B cell (primary cell): ENCODE measurements around the gene NR1H2. TPM values are rescaled to one million over a fixed set of nuclear protein-coding genes. Genes with fewer than 3 reads are reported as not detected.

Experiments
- ATAC-seq: fragments of 200-7000 bp; cut with Tn5 transposase; one replicate; pipeline ENCODE4 v1.10.0; 2021; ENCODE audit warnings: low read depth, mild to moderate bottlenecking, moderate number of reproducible peaks, moderate library complexity
- CTCF ChIA-PET: fragments of 350-600 bp; sonication (Branson Sonifier 250); formaldehyde crosslinking; loops from one replicate; lab custom pipeline; 2021; ENCODE audit warnings: antibody characterized with exemption, inconsistent platforms; lab: Charles Lee
- POLR2A ChIA-PET: fragments of 350-600 bp; sonication (Branson Sonifier 250); formaldehyde crosslinking; loops from one replicate; lab custom pipeline; 2021; ENCODE audit warnings: antibody characterized with exemption; lab: Charles Lee
- DNase-seq: peaks from one replicate; pipeline ENCODE4 v3.0.0; 2013
- H2AFZ ChIP-seq: 2 replicates; pipeline ENCODE4 v1.6.1; 2012; ENCODE audit warnings: mild to moderate bottlenecking, low read depth, low read length; ENCODE audit not compliant: insufficient read depth, poor library complexity, severe bottlenecking
- H3K27ac ChIP-seq, 2 donors: 1 replicate in 1 of 2; 2 replicates in 1 of 2; pipeline ENCODE4 v1.5.1; 2012 to 2013; ENCODE audit warnings: low read length in 2 of 2, mild to moderate bottlenecking in 2 of 2, moderate library complexity in 1 of 2
- H3K27me3 ChIP-seq, 4 experiments: fragments of 200-600 bp in 1 of 4; sonication (generic) in 1 of 4; replicated peaks in 1 of 4; 1 replicate in 2 of 4; 2 replicates in 2 of 4; pipeline versions ENCODE4 v1.6.1 to v1.7.0; 2013 to 2016; ENCODE audit warnings: low read length in 3 of 4, mild to moderate bottlenecking in 2 of 4, mixed read lengths in 1 of 4, moderate library complexity in 1 of 4; ENCODE audit not compliant: insufficient read depth in 4 of 4, control insufficient read depth in 3 of 4; ENCODE audit errors: control extremely low read depth in 1 of 4
- H3K36me3 ChIP-seq, 2 experiments: replicated peaks in 1 of 2; 1 replicate in 1 of 2; 2 replicates in 1 of 2; pipeline versions ENCODE4 v1.6.1 to v1.7.1; 2013; ENCODE audit warnings: low read length in 1 of 2; ENCODE audit not compliant: insufficient read depth in 2 of 2, control insufficient read depth in 1 of 2; ENCODE audit errors: control extremely low read depth in 1 of 2, extremely low read depth in 1 of 2
- H3K4me1 ChIP-seq, 2 donors: fragments of 200-600 bp in 1 of 2; sonication (generic) in 1 of 2; 1 replicate in 1 of 2; 2 replicates in 1 of 2; pipeline versions ENCODE4 v1.5.1 to v1.6.1; 2013 to 2017; ENCODE audit warnings: low read length in 2 of 2; ENCODE audit not compliant: control insufficient read depth in 2 of 2, insufficient read depth in 2 of 2
- H3K4me2 ChIP-seq: replicated peaks from 2 replicates; pipeline ENCODE3; 2012; ENCODE audit warnings: mild to moderate bottlenecking, low read depth, low read length; ENCODE audit not compliant: poor library complexity, severe bottlenecking
- H3K4me3 ChIP-seq, 5 experiments: fragments of 200-600 bp in 1 of 5; sonication (generic) in 1 of 5; 1 replicate in 3 of 5; 2 replicates in 2 of 5; pipeline versions ENCODE4 v1.5.1 to v1.7.0; 2011 to 2016; ENCODE audit warnings: low read length in 4 of 5, mild to moderate bottlenecking in 4 of 5, low read depth in 2 of 5, control low read depth in 1 of 5, moderate library complexity in 1 of 5; ENCODE audit not compliant: insufficient read depth in 1 of 5; ENCODE audit errors: control extremely low read depth in 1 of 5, extremely low read depth in 1 of 5
- H3K79me2 ChIP-seq: fragments of 200-600 bp; sonication (generic); one replicate; pipeline ENCODE4 v1.6.0; 2016; ENCODE audit warnings: low read length; ENCODE audit not compliant: control insufficient read depth, insufficient read depth
- H3K9ac ChIP-seq: fragments of 200-600 bp; sonication (generic); 2 replicates; pipeline ENCODE4 v1.6.1; 2017; ENCODE audit warnings: mild to moderate bottlenecking, low read length, moderate library complexity
- H3K9me3 ChIP-seq, 3 donors: one replicate each; pipeline versions ENCODE4 v1.6.1 to v1.7.1; 2013; ENCODE audit warnings: low read length in 2 of 3; ENCODE audit not compliant: control insufficient read depth in 2 of 3, insufficient read depth in 1 of 3; ENCODE audit errors: control extremely low read depth in 1 of 3
- H4K20me1 ChIP-seq: 2 replicates; pipeline ENCODE4 v1.6.0; 2012; ENCODE audit warnings: mild to moderate bottlenecking, low read length; ENCODE audit not compliant: insufficient read depth, control insufficient read depth, poor library complexity, severe bottlenecking
- H3K27ac Mint-ChIP-seq: one replicate; pipeline ENCODE4 v1.8.0; 2021; ENCODE audit warnings: mixed read lengths
- H3K27me3 Mint-ChIP-seq: one replicate; pipeline ENCODE4 v1.8.0; 2021; ENCODE audit warnings: mixed read lengths
- H3K4me1 Mint-ChIP-seq: one replicate; pipeline ENCODE4 v1.8.0; 2021; ENCODE audit warnings: mixed read lengths
- H3K4me3 Mint-ChIP-seq: one replicate; pipeline ENCODE4 v1.8.0; 2021; ENCODE audit warnings: mixed read lengths
- H3K9me3 Mint-ChIP-seq: one replicate; pipeline ENCODE4 v1.8.0; 2022; ENCODE audit warnings: mixed read lengths; ENCODE audit not compliant: insufficient read depth
- EZH2 ChIP-seq: IDR thresholded peaks from 2 replicates; pipeline ENCODE4 v1.6.1; 2012; ENCODE audit warnings: borderline replicate concordance, low read depth, mild to moderate bottlenecking, moderate library complexity, low read length; ENCODE audit not compliant: insufficient read depth, poor library complexity, severe bottlenecking
- WGBS: methylation state at CpG from one replicate; pipeline ENCODE4 v1.1.5; 2013; ENCODE audit warnings: missing lambda C conversion rate; ENCODE audit not compliant: insufficient coverage; 5-methylcytosine and 5-hydroxymethylcytosine counted together
- intact Hi-C: fragments of 100-400 bp; cut with micrococcal nuclease; formaldehyde crosslinking; loops from one replicate; pipeline ENCODE4 v1.10.0; 2022
- polyA plus RNA-seq: library from polyadenylated mRNA; depleted of rRNA; stranded (reverse); fragments of >200 nt; gene quantifications from 2 replicates; pipeline ENCODE4 v1.2.3, GENCODE V29; 2012
- total RNA-seq, 2 donors: library from RNA; stranded (reverse); fragments of 120-200 nt in 1 of 2; gene quantifications; 1 replicate in 1 of 2; 2 replicates in 1 of 2; pipeline versions ENCODE4 v1.2.3 to v1.2.4, GENCODE V29; 2013 to 2022
- TF ChIP-seq, protein P1 (sequence below): fragments of 200-600 bp; IDR thresholded peaks from one replicate; pipeline ENCODE4 v1.8.0; 2022; ENCODE audit warnings: antibody characterized with exemption, mild to moderate bottlenecking

The NR1H2 gene
- total and polyA plus RNA-seq, 2 donors (not counting 1 experiment from before 2014, with no cell fraction given), result 116 to 164 TPM

DNA sequence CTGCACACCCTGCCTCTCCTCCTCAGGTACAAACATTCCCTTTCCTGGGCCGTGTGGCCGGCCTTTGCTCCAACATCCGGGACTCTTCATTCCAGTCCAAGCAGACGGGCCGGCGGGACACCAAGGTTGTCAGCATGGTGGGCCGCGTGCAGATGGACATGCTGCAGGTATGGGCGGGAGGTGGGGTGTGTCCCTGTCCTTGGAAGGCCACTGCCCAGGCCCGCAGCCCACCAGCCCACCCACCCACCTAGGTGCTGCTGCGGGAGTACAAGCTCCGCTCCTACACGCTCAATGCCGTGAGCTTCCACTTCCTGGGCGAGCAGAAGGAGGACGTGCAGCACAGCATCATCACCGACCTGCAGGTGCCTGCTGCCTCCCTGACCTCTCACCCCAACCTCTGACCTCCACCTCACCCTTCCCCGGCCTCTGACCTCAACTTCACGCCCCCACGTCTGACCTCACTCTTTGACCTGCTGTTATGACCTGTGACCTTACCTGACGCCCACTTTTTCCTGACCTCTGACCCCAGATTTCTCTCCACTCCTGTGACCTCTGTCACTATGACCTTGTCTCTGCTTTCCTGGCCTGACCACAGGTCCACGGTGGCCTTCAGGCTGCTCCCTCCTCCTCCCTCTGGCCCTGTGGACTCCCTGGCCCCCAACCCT is 30.0 kb downstream of the NR1H2 start:
- no peaks in the 10 kb centered on the region for H3K27me3 ChIP-seq
- Mint-ChIP-seq H3K4me3 (no peak overlapping the region), H3K27ac (no peak overlapping the region), H3K27me3 (no peaks in the 10 kb centered on the region), H3K9me3 (no peaks in the 10 kb centered on the region), H3K4me1 (no peaks in the 10 kb centered on the region)
- TF ChIP-seq, protein P1, sequence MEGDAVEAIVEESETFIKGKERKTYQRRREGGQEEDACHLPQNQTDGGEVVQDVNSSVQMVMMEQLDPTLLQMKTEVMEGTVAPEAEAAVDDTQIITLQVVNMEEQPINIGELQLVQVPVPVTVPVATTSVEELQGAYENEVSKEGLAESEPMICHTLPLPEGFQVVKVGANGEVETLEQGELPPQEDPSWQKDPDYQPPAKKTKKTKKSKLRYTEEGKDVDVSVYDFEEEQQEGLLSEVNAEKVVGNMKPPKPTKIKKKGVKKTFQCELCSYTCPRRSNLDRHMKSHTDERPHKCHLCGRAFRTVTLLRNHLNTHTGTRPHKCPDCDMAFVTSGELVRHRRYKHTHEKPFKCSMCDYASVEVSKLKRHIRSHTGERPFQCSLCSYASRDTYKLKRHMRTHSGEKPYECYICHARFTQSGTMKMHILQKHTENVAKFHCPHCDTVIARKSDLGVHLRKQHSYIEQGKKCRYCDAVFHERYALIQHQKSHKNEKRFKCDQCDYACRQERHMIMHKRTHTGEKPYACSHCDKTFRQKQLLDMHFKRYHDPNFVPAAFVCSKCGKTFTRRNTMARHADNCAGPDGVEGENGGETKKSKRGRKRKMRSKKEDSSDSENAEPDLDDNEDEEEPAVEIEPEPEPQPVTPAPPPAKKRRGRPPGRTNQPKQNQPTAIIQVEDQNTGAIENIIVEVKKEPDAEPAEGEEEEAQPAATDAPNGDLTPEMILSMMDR, result no peak
- no peak for TF ChIP-seq EZH2
- no peaks in the 10 kb centered on the region for H3K9me3 ChIP-seq
- POLR2A ChIA-PET, result no interaction called here
- H3K4me3 ChIP-seq, result no peak overlapping the region
- WGBS, result 97% methylated on average over 16 of the region's 22 CpGs
- ATAC-seq, result no peak
- H3K36me3 ChIP-seq, result peaks cover 0 to 31% of the 10 kb centered on the region in 2 experiments
- H3K27ac ChIP-seq, result no peak overlapping the region
- no peak overlapping the region for H3K9ac ChIP-seq
- DNase-seq, result no peak
- intact Hi-C loops, result no loop called here
- no peaks in the 10 kb centered on the region for H4K20me1 ChIP-seq
- H2AFZ ChIP-seq, result no peak overlapping the region
- H3K4me2 ChIP-seq, result no peak overlapping the region
- CTCF ChIA-PET, result no interaction called here
- H3K4me1 ChIP-seq, result no peaks in the 10 kb centered on the region
- H3K79me2 ChIP-seq, result peaks cover 17% of the 10 kb centered on the region

DNA sequence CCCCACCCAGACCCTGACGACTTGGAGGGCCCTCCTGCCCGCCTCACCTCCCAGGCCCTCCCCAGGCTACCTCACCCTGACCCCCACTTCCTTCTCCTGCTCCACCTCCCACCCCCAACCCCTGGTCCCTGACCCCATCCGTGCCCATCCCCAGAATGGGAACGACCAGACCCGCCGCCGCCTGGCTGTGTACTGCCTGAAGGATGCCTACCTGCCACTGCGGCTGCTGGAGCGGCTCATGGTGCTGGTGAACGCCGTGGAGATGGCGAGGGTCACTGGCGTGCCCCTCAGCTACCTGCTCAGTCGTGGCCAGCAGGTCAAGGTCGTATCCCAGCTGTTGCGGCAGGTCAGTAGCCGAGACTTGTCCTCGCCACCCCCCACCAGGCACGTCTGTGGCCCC is 30.6 kb downstream of the NR1H2 start:
- H2AFZ ChIP-seq, result no peak overlapping the region
- ChIA-PET POLR2A (no interaction called here), CTCF (no interaction called here)
- H3K9me3 ChIP-seq, result no peaks in the 10 kb centered on the region
- Mint-ChIP-seq H3K27ac (no peak overlapping the region), H3K9me3 (no peaks in the 10 kb centered on the region), H3K4me1 (no peaks in the 10 kb centered on the region), H3K27me3 (no peaks in the 10 kb centered on the region), H3K4me3 (no peak overlapping the region)
- peaks cover 14% of the 10 kb centered on the region for H3K79me2 ChIP-seq
- no peaks in the 10 kb centered on the region for H3K27me3 ChIP-seq
- H3K4me1 ChIP-seq, result no peaks in the 10 kb centered on the region
- no peak overlapping the region for H3K27ac ChIP-seq
- peaks cover 0 to 31% of the 10 kb centered on the region in 2 experiments for H3K36me3 ChIP-seq
- WGBS, result 98% methylated on average over 17 of the region's 19 CpGs
- no peak for TF ChIP-seq EZH2
- TF ChIP-seq, protein P1, result no peak
- intact Hi-C loops, result no loop called here
- no peaks in the 10 kb centered on the region for H4K20me1 ChIP-seq
- H3K9ac ChIP-seq, result no peak overlapping the region
- DNase-seq (no peak), ATAC-seq (no peak)
- H3K4me2 ChIP-seq, result no peak overlapping the region
- no peak overlapping the region for H3K4me3 ChIP-seq
